Astrocyte (in vitro differentiated cells and primary cell): Measurements from ENCODE around the gene NPTX2. TPM values are rescaled to one million over a fixed set of nuclear protein-coding genes. Genes with fewer than 3 reads are reported as not detected.

Experiments used
- DNase-seq: peaks from one replicate; pipeline ENCODE4 v3.0.0-alpha.2; 2010; ENCODE audit warnings: low read depth
- FAIRE-seq: peaks from 2 replicates; lab custom pipeline; 2011; peaks lifted over from hg19 to GRCh38; lab: Jason Lieb, UNC
- H2AFZ ChIP-seq: 2 replicates; pipeline ENCODE4 v1.6.0; 2012; ENCODE audit warnings: low read depth, low read length, inconsistent platforms
- H3K27ac ChIP-seq: 2 replicates; pipeline ENCODE4 v1.5.1; 2011; ENCODE audit warnings: low read depth, low read length, inconsistent platforms
- H3K27me3 ChIP-seq: 2 replicates; pipeline ENCODE4 v1.6.0; 2011; ENCODE audit warnings: low read length, inconsistent platforms; ENCODE audit not compliant: insufficient read depth
- H3K36me3 ChIP-seq: 2 replicates; pipeline ENCODE4 v1.5.1; 2011; ENCODE audit warnings: low read length, inconsistent platforms; ENCODE audit not compliant: insufficient read depth
- H3K4me1 ChIP-seq: 2 replicates; pipeline ENCODE4 v1.5.1; 2011; ENCODE audit warnings: low read length, inconsistent platforms; ENCODE audit not compliant: insufficient read depth
- H3K4me2 ChIP-seq: 2 replicates; pipeline ENCODE4 v1.6.0; 2012; ENCODE audit warnings: low read length, inconsistent platforms
- H3K4me3 ChIP-seq: 2 replicates; pipeline ENCODE4 v1.5.1; 2011; ENCODE audit warnings: low read depth, mild to moderate bottlenecking, low read length, inconsistent platforms; ENCODE audit not compliant: insufficient read depth
- H3K79me2 ChIP-seq: 2 replicates; pipeline ENCODE4 v1.6.0; 2012; ENCODE audit warnings: mild to moderate bottlenecking, low read length, inconsistent platforms; ENCODE audit not compliant: insufficient read depth
- H3K9ac ChIP-seq: 2 replicates; pipeline ENCODE4 v1.6.0; 2012; ENCODE audit warnings: mild to moderate bottlenecking, low read length, inconsistent platforms
- H3K9me3 ChIP-seq: 2 replicates; pipeline ENCODE4 v1.5.1; 2012; ENCODE audit warnings: low read depth, mild to moderate bottlenecking, low read length, inconsistent platforms; ENCODE audit not compliant: insufficient read depth
- H4K20me1 ChIP-seq: 2 replicates; pipeline ENCODE4 v1.6.0; 2012; ENCODE audit warnings: low read length, inconsistent platforms; ENCODE audit not compliant: insufficient read depth
- H3K27ac Mint-ChIP-seq: one replicate; pipeline ENCODE4 v1.8.0; 2021; ENCODE audit warnings: mild to moderate bottlenecking, mixed read lengths; ENCODE audit not compliant: unreplicated experiment
- H3K27me3 Mint-ChIP-seq: one replicate; pipeline ENCODE4 v1.8.0; 2021; ENCODE audit warnings: low read depth, mixed read lengths; ENCODE audit not compliant: unreplicated experiment
- H3K36me3 Mint-ChIP-seq: one replicate; pipeline ENCODE4 v1.8.0; 2021; ENCODE audit warnings: low read depth, mixed read lengths; ENCODE audit not compliant: unreplicated experiment
- H3K4me1 Mint-ChIP-seq: one replicate; pipeline ENCODE4 v1.8.0; 2021; ENCODE audit warnings: low read depth, mixed read lengths; ENCODE audit not compliant: unreplicated experiment
- H3K4me3 Mint-ChIP-seq: one replicate; pipeline ENCODE4 v1.8.0; 2021; ENCODE audit warnings: mild to moderate bottlenecking, moderate library complexity, mixed read lengths; ENCODE audit not compliant: unreplicated experiment
- H3K9me3 Mint-ChIP-seq: one replicate; pipeline ENCODE4 v1.8.0; 2021; ENCODE audit warnings: mild to moderate bottlenecking, mixed read lengths; ENCODE audit not compliant: unreplicated experiment
- CTCF ChIP-seq: IDR thresholded peaks from 2 replicates; pipeline ENCODE4 v1.5.1; 2011; ENCODE audit warnings: low read depth, mild to moderate bottlenecking, inconsistent platforms, low read length, moderate library complexity; ENCODE audit not compliant: insufficient read depth
- EZH2 ChIP-seq: IDR thresholded peaks from 2 replicates; pipeline ENCODE4 v1.6.1; 2012; ENCODE audit warnings: mild to moderate bottlenecking, low read length, inconsistent platforms; ENCODE audit not compliant: insufficient read depth
- total RNA-seq: library from RNA; stranded (reverse); gene quantifications from 2 replicates; pipeline ENCODE4 v1.2.1, GENCODE V29; 2021

The NPTX2 gene
- total RNA-seq, 1 donor from 2014 or later = 2.4 TPM

DNA sequence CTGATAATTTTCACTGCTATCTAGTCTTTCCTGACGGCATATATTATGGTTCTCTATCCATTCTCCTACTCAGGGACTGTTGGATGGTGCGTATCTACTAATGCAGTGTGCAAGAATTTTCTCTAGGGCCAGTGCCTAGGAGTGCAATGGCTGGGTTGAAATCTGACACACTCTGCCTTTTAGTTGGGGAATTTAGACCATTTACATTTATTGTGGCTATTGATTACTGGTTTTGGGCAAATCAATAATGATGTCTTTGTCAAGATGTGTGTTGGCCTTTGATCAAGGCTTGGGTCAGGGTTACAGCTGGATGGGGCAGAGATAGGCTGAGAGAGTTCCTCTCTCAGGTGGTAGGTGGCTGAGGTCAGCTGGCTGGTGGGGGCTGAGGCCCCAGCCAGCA lies 21.8 kb downstream of the NPTX2 start:
- peaks cover 2% of the 10 kb centered on the region for H3K4me1 Mint-ChIP-seq
- Histone ChIP-seq H3K9me3 (peaks cover 5% of the 10 kb centered on the region), H3K9ac (no peak overlapping the region), H3K4me3 (no peak overlapping the region), H3K27me3 (no peaks in the 10 kb centered on the region), H3K79me2 (no peaks in the 10 kb centered on the region), H2AFZ (no peak overlapping the region), H4K20me1 (no peaks in the 10 kb centered on the region), H3K4me1 (no peaks in the 10 kb centered on the region), H3K36me3 (no peaks in the 10 kb centered on the region), H3K4me2 (no peak overlapping the region), H3K27ac (no peak overlapping the region)
- TF ChIP-seq CTCF = no peak
- no peak for TF ChIP-seq EZH2
- H3K27ac Mint-ChIP-seq = no peak overlapping the region
- no peak for DNase-seq
- peaks cover 3% of the 10 kb centered on the region for H3K9me3 Mint-ChIP-seq
- peaks cover 21% of the 10 kb centered on the region for H3K27me3 Mint-ChIP-seq
- no peaks in the 10 kb centered on the region for H3K36me3 Mint-ChIP-seq
- no peak for FAIRE-seq
- no peak overlapping the region for H3K4me3 Mint-ChIP-seq

DNA sequence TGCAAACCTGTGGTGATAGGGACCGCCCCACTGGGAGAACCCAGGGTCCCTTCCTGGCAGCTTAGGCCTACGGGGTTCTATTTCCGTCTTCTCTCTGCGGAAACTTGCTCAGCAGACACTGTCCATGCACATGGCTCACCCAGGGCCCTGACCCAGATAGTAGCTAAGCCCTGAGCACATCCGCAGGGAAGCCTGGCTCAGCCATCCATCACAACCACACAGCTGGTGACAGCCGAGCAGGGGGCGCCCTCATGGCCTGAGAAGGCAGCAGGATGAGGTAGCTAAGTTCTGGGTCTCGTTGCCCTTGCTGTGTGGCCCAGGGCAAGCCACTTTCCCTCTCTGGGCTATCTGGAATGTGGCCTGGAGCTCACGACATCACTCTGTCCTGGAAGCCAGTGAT lies 23.3 kb downstream of the NPTX2 start:
- Mint-ChIP-seq H3K27ac (no peak overlapping the region), H3K4me1 (peaks cover 2% of the 10 kb centered on the region), H3K27me3 (peaks cover 24% of the 10 kb centered on the region), H3K9me3 (peaks cover 3% of the 10 kb centered on the region), H3K36me3 (no peaks in the 10 kb centered on the region), H3K4me3 (no peak overlapping the region)
- H4K20me1 ChIP-seq = no peaks in the 10 kb centered on the region
- no peak overlapping the region for H3K4me3 ChIP-seq
- TF ChIP-seq CTCF (no peak), EZH2 (no peak)
- DNase-seq = no peak
- no peaks in the 10 kb centered on the region for H3K79me2 ChIP-seq
- no peaks in the 10 kb centered on the region for H3K27me3 ChIP-seq
- no peak overlapping the region for H3K4me2 ChIP-seq
- no peak for FAIRE-seq
- no peak overlapping the region for H3K27ac ChIP-seq
- H3K36me3 ChIP-seq = no peaks in the 10 kb centered on the region
- H3K9me3 ChIP-seq = peaks cover 5% of the 10 kb centered on the region
- H2AFZ ChIP-seq = no peak overlapping the region
- H3K4me1 ChIP-seq = no peaks in the 10 kb centered on the region
- H3K9ac ChIP-seq = no peak overlapping the region

GRCh38 chr7:98641646-98642500 lies 24.8 kb downstream of the NPTX2 start:
- Histone ChIP-seq H3K36me3 (no peaks in the 10 kb centered on the region), H3K79me2 (no peaks in the 10 kb centered on the region), H4K20me1 (no peaks in the 10 kb centered on the region), H3K9me3 (peaks cover 5% of the 10 kb centered on the region), H3K4me1 (no peaks in the 10 kb centered on the region), H2AFZ (no peak overlapping the region), H3K9ac (no peak overlapping the region), H3K27me3 (no peaks in the 10 kb centered on the region), H3K27ac (no peak overlapping the region), H3K4me3 (no peak overlapping the region), H3K4me2 (no peak overlapping the region)
- H3K4me3 Mint-ChIP-seq = no peak overlapping the region
- H3K27ac Mint-ChIP-seq = no peak overlapping the region
- FAIRE-seq = no peak
- peaks cover 3% of the 10 kb centered on the region for H3K9me3 Mint-ChIP-seq
- peaks cover 14% of the 10 kb centered on the region for H3K27me3 Mint-ChIP-seq
- DNase-seq = no peak
- no peaks in the 10 kb centered on the region for H3K36me3 Mint-ChIP-seq
- H3K4me1 Mint-ChIP-seq = peaks cover 2% of the 10 kb centered on the region
- TF ChIP-seq CTCF (no peak), EZH2 (no peak)
